GM13977 (cell line): ENCODE results near the gene WDR55.

ENCODE experiments used
- DNase-seq: peaks from one replicate; pipeline ENCODE4 v3.0.0; 2012; ENCODE audit warnings: low spot score
- in situ Hi-C: fragments of 300-500 bp; cut with MboI; formaldehyde crosslinking; loops from one replicate; pipeline ENCODE4 v1.12.0; 2022; ENCODE audit warnings: low sequenced_read_pairs, low pct_unique_long_range_greater_than_20kb, mixed read lengths, inconsistent platforms; ENCODE audit not compliant: unreplicated experiment
- TF ChIP-seq, protein P1 (sequence below): IDR thresholded peaks from 2 replicates; pipeline ENCODE4 v1.5.1; 2012; ENCODE audit warnings: mild to moderate bottlenecking, control low read depth; ENCODE audit not compliant: insufficient read depth; ENCODE audit errors: extremely low read depth, missing control alignments

The WDR55 gene

DNA sequence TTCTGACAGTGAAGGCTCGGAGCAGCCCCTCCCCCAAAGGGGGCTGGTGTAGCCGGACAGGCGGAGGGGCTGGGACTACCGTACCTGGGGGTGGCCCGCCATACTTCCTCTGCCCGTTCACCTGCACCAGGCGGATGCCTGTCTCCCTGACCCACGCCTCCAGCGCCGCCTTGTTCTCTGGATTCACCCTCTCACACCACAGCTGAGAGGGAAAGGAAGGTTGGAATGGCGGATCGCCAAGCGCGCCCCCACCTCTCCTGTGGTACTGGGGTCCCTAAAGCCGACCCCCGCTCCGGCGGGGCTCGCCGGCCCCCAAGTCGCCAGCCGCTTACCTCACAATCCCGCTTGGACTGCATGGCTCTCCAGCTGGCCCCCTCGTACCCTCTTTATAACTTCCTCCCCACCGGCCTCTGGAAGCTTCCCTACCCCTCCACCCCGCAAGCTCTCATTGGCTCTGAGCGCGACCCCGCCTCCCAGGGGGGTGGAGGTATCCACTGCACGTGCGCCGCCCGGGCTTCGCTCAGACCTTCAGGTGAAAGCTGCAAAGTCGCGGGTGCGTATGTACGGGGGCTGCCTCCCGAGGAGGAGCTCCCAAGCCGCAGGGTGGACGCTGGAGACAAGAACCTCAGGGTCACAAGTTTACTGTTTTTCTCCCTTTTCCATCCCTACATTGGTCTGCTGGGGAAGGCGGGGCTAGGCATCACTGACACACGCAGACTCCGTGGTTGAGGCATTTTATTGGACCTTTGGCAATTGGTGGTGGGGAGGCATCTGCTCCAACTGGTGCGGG lies 8.7 kb downstream of the WDR55 start, which contains the start of gene DND1:
TSS of gene DND1 (minus strand) at position 390 of the 790 bp plus-strand sequence. CDS start at position 356, 34 bp downstream.
- TF ChIP-seq, protein P1, sequence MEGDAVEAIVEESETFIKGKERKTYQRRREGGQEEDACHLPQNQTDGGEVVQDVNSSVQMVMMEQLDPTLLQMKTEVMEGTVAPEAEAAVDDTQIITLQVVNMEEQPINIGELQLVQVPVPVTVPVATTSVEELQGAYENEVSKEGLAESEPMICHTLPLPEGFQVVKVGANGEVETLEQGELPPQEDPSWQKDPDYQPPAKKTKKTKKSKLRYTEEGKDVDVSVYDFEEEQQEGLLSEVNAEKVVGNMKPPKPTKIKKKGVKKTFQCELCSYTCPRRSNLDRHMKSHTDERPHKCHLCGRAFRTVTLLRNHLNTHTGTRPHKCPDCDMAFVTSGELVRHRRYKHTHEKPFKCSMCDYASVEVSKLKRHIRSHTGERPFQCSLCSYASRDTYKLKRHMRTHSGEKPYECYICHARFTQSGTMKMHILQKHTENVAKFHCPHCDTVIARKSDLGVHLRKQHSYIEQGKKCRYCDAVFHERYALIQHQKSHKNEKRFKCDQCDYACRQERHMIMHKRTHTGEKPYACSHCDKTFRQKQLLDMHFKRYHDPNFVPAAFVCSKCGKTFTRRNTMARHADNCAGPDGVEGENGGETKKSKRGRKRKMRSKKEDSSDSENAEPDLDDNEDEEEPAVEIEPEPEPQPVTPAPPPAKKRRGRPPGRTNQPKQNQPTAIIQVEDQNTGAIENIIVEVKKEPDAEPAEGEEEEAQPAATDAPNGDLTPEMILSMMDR, result no peak
- in situ Hi-C loops, result no loop called here
- DNase-seq, result no peak

- TF ChIP-seq, protein P1, result no peak
- no peak for DNase-seq
Measured at GRCh38 chr5:140674211-140674610, 9.5 kb downstream of the WDR55 start.

GRCh38 chr5:140674629-140675028 lies 9.9 kb downstream of the WDR55 start:
- TF ChIP-seq, protein P1, result no peak

More at GRCh38 chr5:140674211-140674610, 9.5 kb downstream of the WDR55 start:
- in situ Hi-C loops, result no loop called here

GRCh38 chr5:140677947-140678346 lies 13.2 kb downstream of the WDR55 start:
- TF ChIP-seq, protein P1, result no peak
- in situ Hi-C loops, result no loop called here
- no peak for DNase-seq

More at GRCh38 chr5:140674629-140675028, 9.9 kb downstream of the WDR55 start:
- DNase-seq, result no peak
- in situ Hi-C loops, result no loop called here

DNA sequence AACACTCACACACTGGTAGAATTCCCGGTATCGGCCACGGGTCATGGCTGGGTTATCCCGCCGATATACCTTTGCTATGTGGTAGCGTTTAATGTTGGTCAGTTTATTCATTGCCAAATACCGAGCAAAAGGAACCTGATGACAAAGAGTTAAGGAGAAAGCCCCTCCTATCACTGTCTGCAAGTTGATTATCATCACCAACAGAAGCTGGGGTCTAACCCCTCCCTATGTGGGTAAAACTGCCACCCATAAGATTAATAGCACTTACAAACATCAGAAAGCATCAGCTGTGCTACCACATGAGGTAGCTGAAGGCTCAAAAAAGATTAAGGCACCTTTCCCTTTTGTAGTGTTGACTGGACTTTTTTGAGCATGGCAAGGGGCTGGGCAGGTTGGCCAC lies 14.3 kb downstream of the WDR55 start:
- TF ChIP-seq, protein P1, result no peak
- no peak for DNase-seq
- in situ Hi-C loops, result no loop called here

- DNase-seq, result no peak
- in situ Hi-C loops, result no loop called here
- TF ChIP-seq, protein P1, result no peak
Measured at GRCh38 chr5:140690376-140690932, 25.8 kb downstream of the WDR55 start.
